Neural cell (in vitro differentiated cells): Measurements from ENCODE around the gene ZNF556.
"Not testable (repeated sequence)": the region's sequence is repeated elsewhere in the genome, so short reads cannot be mapped to it uniquely, and the experiment has no call there.

Experiments
- CTCF ChIP-seq: fragments of 450-650 bp; IDR thresholded peaks from 2 replicates; pipeline ENCODE4 v1.5.1; 2014; ENCODE audit warnings: antibody characterized with exemption, mild to moderate bottlenecking, moderate library complexity; ENCODE audit not compliant: poor library complexity, severe bottlenecking
- EZH2 ChIP-seq: fragments of 200-600, 300-800 bp; shearing (Covaris generic), sonication (generic); IDR thresholded peaks from 2 replicates; pipeline ENCODE4 v1.6.1; 2014; ENCODE audit warnings: antibody characterized with exemption, low read length, borderline replicate concordance, mild to moderate bottlenecking; ENCODE audit not compliant: insufficient read depth, poor library complexity, severe bottlenecking
- REST ChIP-seq: IDR thresholded peaks from 2 replicates; pipeline ENCODE4 v1.6.1; 2012; ENCODE audit warnings: borderline replicate concordance

GRCh38 chr19:2872175-2872574, 5.0 kb downstream of the ZNF556 start:
- not testable (repeated sequence) for TF ChIP-seq CTCF, EZH2, REST
